ENCODE measurements around the gene RPS6KB2.
"Not testable (repeated sequence)": the region's sequence is repeated elsewhere in the genome, so short reads cannot be mapped to it uniquely, and the experiment has no call there.

The RPS6KB2 gene

DNA sequence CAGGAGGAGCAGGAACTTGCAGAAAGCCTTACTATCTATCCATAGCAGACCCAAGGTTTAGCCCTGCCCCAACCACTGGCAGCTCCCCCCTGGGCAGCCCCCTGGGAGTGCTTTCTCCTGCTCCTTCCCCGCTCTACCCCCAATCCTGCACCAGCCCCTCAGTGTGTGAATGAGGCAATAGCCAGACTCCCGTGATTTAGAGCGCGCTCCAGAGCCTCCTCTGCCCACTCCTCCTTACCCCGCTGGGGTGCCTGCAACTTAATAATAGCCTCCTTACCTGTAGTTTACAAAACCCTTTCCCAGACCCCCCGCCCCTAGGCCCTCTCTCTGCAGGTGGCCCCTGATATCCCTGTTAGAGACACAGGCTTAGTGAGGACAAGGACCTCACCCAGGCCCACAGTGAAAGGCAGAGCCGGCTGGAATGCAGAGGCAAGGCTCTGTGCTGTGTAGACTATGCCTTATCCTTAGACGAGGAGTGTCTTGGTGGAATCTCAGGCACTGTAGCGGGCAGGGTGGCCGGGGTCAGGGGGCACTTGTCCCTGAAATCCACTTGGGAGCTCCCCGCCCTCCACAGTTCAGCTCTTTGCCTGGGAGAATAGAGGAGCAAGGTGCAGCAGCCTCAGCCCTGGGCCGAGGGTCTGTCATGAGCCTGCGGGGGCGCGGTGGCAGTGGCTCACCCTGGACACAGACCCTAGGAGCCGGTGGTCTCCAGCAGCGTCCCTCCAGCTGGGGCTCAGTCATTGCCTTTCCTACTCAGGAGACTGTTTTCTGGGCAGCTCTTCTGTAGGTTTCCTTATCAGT lies 17.1 kb upstream of the RPS6KB2 start:
- no peak for DNase-seq

DNA sequence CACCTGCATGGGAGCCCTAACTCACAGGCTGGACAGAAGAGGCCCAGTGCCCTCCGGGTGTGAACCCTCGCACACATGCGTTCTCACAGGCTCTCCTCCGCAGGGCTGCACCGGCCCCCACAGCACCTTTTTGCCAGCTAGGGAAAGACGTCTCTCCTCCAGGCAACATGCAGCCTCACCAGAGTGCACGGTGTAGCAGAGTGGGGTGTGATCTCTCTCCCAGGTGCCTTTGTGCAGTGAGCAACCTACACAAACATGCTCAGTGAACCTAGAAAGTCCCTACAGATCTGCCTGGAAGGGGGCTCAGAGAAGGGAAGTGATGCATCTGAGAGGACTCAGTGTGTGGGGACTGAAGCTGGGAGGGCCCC lies 16.5 kb upstream of the RPS6KB2 start:
- DNase-seq = no peak

DNA sequence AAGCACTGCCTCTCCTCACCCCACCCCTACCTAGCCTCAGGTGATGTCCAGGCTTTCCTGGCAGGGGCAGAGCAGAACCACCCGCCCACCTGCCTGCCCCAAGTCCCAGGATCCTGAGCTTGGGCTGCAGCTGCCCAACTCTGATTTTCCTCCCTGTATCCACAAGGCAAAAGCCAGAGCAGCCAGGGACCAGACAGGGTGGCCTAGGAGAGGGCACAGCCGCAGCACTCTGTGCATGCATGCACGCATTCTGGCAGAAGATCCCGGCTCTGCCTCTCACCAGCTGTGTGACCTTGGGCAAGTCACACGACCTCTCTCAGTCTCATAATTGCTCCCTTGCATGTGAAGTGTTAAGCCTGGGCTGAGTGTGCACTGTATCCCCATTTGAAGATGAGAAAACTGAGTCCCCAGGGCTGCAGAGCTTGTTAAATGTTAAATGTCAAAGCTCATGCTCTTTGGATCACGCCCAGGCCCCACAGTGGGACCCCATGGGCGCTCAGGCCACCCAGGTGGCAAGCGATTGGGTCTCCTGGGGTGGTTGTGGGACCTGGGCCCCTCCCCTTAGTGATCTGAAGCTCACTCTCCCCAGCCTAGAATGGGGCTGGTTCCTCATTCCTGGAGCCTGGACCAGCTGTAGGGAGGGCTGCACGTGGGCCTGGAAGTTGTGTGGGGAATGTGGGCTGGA lies 15.7 kb upstream of the RPS6KB2 start:
- no peak for DNase-seq

DNA sequence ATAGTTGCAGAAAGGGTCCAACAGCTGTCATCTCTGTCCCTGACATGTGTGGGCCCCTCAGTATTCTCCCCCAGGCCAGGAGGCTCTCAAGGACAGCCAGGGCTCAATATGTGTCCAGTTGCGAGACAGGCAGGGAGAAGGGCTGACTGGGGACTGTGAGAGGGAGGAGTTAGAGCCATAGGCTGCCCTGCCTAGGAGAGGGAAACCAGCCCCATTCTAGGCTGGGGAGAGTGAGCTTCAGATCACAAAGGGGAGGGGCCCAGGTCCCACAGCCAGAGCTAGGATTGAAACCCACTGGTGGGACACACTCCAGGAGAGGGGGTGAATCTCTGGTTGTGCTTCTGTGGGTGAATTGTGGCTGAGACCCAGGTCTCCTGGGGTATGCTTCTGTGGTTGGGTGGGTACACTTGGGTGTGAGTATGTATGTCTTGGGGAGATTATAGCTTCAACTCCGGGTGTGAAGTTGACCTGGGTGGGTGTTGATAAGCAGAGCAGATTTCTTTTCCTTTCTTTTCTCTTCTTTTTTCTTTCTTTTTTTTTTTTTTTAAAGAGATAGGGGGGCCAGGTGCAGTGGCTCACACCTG lies 14.9 kb upstream of the RPS6KB2 start:
- DNase-seq = no peak

DNA sequence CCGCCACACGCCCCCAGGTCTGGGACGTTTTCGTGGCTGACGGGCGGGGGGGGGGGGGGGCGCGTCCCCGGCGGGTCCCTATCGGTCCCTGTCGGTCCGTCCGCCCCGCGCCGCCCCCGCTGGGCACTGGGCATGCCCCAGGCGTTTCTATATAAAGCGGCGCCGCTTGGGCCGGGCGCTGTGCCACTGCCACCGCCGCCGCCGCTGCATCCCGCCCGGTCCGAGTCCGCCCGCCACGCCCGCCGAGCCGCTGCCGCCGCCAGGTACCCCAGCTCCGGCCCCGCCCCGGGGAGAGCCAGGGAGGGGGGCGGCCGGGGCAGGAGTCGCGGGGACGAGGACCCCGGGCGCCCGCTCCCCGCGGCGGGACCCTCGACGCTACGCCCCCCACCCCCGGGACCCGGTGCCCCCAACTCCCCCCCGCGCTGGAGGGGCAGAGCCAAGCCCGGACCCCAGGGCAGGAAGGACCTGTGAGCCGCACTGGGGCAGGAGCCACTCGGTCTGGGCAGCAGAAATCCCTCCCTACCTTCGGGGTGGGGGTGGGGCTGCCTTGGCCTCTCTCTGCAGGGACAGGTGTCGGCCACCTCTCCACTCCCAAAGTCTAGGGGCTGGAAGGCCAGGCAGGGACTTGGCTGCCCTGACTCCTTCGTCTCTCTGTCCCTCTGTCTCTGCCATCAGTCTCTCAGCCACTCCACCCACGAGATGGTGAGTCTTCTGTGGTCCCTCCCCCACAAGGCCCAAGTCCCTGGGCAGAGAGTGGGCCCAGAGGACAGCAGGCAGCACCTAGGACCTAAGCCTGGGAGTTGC lies 12.6 kb upstream of the RPS6KB2 start, which contains the start of gene CARNS1:
Gene CARNS1, plus strand, starts transcription at position 178 of the 804 bp plus-strand sequence. Its CDS starts 522 bp downstream, at position 700.
- DNase-seq = no peak

DNA sequence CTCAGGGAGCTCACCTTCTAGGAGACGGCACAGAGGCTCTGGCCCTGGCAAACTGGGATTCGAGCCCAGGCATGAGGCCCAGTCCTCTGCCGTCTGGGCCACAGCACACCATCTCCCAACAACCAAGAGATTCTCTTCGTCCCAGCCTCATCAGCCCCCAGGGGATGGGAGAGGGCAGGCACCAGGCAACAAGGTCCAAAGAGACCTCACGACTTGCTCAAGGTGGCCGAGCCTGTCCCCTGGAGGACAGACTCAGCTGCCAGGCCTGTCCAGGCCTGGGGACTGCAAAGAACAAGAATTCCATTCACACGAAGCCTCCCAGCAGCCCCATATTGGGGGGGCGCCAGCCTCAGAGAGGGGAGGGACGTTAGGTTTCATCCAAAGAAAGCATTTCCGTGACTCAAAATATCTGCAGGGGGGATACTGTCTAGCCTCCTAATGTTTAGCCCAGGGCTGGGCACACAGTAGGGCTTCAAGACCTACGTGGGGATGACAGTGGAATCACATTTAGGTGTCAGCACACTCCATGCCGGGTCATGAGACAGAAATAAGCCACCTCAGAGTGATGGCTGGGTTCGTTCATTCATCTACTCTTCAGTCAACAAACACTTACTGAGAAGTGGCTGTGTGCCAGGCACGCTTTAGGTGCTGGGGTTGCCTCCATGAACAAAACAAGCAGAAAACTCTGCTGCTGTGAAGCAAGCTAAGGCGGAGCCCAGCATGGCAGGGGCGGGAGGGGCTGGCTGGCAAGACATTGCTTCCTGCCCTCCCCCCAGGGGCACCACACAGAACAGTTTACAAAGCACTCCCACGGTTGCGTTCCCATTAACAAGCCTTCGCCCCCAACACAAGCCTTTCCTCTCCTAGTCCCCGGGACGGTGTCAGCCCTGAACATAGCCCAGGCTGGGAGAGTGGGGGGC lies 11.6 kb upstream of the RPS6KB2 start:
- DNase-seq = peak; percentile 89

DNA sequence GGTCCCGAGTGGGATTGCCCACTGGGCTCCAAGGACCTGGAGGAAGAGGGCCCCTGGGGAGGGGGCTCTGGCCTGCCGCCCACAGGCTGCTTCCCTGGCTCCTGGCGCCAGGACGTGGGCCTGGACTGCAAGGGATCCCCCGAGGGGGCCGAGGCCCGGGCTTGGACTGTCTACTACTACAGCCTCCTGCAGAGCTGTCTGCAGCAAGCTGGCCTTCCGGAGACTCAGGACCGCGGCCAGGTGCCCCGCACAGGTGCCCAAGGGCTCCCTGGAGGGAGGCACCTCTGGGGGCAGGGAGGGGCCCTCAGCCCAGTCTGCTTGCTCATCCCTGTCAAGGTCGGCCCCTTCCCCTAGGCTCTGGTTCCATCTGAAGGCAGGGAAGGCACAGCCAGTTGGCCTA lies 10.9 kb upstream of the RPS6KB2 start:
- no peak for DNase-seq

DNA sequence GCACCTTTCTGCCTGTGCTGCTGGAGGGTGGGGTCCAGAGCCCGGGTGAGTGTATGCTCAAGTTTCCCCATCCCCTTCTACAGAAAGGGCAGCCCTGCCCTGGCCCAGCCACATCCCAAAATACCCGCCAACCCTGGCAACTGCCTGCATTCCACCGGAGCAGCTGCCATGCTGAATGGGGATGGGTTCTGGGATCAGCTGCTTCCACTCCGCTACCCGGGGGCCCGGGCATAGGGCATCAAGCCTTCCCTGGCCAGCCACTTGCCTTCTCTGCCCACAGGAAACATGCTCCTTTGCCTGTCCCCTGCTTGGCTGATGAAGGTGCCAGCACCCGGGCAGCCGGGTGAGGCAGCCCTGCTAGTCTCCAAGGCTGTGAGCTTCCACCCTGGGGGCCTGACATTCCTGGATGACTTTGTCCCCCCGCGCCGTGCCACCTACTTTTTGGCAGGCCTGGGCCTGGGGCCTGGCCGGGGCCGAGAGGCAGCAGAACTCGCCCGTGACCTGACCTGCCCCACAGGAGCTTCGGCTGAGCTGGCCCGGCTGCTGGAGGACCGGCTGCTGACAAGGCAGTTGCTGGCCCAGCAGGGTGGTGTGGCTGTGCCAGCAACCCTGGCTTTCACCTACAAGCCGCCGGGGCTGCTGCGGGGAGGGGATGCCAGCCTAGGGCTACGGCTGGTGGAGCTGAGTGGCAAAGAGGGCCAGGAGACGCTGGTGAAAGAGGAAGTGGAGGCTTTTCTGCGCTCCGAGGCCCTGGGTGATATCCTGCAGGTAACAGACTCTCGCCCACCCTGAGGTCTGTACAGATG lies 9.6 kb upstream of the RPS6KB2 start:
- DNase-seq = no peak

DNA sequence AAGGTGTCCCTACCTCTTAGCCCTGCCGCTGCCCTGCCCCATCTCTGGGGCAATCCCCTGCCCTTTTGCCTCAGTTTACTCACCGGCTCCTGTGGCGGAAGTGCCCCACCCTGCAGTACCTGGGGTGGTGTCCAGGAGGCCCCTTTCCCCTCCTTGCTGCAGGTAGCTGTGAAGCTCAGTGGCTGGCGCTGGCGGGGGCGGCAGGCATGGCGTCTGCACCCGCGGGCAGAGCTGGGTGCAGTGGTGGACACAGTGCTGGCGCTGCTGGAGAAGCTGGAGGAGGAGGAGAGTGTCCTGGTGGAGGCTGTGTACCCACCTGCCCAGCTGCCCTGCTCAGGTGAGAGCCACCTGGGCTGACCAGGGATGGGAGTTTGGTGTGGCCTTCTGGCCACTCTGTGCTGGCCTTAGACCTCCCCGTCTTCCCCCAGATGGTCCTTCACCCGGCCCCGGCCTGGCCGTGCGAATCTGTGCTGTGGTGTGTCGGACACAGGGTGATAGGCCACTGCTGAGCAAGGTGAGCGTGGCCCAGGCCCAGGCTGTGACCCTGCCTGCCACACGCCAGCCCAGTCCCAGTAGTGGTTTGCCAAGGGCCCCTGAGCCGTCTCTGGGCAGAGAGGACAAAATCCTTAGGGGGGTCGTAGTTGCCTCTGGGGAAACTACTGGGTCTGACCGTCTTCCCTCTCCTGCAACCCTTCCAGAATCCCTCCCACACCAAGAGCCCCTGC lies 8.8 kb upstream of the RPS6KB2 start:
- DNase-seq = no peak

DNA sequence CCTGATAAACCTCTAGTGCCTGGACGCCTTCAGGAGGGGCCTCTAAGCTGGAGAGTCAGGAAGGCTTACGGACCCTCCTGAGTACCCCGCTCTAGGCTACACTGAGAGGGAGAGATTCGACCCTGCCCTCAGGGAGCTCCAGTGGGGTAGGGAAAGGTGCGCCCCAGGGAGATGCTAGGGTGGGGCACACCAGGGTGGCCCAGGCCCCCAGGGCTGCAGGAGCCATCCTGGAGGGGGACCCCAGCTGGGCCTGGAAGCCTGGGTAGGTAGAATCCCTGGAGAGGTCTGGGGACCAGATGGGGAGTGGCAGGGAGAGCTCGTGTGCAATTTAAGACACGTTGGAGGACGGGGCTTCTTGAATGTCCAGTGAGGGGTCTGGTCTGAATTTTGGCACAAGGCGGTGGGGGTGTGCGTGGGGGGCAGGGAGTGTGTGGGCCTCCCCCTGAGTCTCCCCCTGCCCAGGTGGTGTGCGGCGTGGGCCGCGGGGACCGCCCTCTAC lies 8.1 kb upstream of the RPS6KB2 start:
- no peak for DNase-seq

DNA sequence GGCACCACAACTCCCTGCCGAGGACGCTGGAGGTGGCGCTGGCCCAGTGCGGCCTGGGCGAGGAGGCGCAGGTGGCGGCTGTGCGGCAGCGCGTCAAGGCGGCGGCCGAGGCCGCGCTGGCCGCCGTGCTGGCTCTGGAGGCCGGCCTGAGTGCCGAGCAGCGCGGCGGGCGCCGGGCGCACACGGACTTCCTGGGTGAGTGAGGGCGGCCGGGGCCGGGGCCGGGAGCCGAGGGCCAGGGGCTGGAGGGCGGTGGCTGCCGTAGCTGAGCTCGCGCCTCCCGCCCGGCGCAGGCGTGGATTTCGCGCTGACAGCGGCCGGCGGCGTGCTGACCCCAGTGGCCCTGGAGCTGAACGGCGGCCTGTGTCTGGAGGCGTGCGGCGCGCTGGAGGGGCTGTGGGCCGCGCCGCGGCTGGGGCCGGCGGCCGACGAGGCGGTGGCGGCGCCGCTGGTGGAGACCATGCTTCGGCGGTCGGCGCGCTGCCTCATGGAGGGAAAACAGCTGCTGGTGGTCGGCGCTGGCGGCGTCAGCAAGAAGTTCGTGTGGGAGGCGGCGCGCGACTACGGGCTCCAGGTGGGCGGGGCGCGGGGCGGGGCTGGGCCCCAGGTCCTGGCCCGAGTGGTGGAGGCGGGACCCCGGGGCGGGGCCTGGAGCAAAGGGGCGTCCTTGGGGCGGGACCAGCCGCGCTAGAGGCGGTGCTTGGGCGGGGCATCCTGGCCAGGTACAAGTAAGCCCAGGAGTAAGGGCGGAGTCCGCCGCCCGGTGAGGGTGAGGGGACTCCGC lies 7.5 kb upstream of the RPS6KB2 start:
- DNase-seq = peak; percentile 98

DNA sequence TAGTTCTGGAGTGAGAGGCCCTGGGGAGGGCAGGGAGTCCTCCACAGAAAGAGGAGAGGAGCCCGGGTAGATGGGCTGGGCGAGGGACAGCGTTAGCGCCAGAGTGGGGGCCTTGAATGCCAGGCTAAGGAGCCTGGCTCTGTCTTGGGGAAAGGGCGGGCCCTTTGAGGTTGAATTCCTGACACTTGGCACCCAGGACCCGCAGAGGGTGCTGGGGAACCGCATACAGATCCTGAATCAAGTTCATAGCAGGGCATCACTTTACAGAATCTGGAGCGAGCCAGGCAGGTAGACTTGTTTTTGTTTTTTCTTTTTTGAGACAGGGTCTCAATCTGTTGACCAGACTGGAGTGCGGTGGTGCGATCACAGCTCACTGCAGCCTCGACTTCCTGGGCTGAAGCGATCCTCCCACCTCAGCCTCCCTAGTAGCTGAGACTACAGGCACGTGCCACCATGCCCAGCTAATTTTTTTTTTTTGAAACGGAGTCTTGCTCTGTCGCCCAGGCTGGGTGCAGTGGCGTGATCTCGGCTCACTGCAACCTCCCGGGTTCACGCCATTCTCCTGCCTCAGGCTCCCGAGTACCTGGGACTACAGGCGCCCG lies 6.8 kb upstream of the RPS6KB2 start:
- no peak for DNase-seq

DNA sequence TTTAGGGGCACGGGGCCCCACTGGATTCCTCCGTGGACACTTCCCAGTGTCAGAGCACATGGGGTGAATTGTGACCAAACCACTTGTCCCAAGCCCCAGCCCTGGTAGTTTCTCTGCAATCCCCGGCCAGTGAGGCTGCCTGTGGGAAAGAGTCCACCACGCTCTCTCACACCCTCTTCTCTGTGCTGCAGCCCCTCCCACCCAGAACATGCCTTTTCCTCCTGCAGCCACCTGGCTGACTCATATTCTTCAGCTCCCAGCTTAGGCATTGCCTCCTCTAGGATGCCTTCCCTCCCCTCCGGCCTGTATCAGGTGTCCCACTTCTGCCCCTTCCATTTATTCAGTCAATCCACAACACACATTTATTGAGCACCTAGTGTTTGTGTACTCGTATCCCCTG lies 5.4 kb upstream of the RPS6KB2 start:
- DNase-seq = no peak

DNA sequence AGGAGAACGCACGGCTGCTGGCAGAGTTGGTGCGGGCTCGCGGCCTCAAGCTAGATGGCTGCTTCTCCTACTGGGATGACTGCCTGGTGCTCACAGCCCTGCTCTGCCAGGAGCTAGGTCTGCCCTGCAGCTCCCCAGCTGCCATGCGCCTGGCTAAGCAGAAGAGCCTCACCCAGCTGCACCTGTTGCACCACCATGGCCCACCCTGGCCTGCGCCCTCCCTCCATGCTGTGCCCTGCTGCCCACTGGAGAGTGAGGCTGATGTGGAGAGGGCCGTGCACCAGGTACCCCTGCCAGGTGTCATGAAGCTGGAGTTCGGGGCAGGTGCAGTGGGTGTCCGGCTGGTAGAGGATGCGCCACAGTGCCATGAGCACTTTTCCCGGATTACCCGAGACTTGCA lies 4.8 kb upstream of the RPS6KB2 start:
- no peak for DNase-seq

DNA sequence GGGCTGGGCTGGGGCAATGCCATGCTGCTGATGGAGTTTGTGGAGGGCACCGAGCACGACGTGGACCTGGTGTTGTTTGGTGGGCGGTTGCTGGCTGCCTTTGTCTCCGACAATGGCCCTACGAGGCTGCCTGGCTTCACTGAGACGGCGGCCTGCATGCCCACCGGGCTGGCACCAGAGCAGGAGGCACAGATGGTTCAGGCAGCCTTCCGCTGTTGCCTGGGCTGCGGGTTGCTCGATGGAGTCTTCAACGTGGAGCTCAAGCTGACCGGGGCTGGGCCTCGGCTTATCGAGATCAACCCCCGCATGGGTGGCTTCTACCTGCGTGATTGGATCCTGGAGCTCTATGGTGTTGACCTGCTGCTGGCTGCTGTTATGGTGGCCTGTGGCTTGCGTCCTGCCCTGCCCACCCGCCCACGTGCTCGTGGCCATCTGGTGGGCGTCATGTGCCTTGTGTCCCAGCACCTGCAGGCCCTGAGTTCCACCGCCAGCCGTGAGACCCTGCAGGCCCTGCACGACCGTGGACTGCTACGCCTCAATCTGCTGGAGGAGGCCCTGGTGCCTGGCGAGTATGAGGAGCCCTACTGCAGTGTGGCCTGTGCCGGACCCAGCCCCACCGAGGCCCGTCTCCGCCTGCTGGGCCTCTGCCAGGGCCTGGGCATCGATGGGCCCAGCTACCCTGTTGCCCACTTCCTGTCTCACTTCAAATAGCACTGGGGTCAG lies 4.2 kb upstream of the RPS6KB2 start:
- no peak for DNase-seq

DNA sequence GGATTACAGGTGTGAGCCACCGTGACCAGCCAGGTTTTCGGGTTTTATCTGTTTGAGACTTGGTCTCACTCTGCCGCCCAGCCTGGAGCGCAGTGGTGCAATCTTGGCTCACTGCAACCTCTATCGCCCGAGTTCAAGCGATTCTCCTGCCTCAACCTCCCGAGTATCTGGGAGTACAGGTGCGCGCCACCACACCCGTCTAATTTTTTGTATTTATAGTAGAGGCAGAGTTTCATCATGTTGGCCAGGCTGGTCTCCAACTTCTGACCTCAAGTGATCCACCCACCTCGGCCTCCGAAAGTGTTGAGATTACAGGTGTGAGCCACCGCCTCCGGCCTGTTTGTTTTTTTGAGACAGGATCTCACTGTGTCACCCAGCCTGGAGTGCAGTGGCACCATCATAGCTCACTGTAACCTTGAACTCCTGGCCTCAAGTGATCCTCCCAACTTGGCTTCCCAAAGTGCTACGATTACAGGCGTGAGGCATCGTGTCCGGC lies 882 bp upstream of the RPS6KB2 start:
- not testable (repeated sequence) for DNase-seq

DNA sequence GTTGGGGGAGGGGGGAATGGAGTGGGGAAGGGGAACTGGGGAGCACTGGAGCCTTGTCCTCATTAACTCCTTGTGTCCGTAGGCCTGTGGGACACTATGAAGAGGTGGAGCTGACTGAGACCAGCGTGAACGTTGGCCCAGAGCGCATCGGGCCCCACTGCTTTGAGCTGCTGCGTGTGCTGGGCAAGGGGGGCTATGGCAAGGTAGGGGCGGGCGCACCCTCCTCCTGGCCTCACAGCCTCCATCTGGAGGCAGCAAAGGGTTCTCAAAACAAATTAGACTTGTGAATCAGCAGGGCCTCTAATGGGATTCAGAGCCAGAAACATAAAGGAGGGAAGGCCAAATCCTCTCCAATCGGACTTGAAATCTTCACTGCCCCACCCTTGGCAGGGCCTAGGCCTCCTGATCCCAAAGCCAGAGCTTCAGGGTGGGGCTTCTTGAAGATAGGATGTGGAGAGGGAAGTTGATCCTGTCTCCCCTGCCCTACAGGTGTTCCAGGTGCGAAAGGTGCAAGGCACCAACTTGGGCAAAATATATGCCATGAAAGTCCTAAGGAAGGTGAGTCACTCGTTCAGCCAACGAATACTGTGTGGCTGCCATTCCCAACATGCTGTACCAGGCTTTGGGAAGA lies 859 bp downstream of the RPS6KB2 start:
- DNase-seq = no peak

DNA sequence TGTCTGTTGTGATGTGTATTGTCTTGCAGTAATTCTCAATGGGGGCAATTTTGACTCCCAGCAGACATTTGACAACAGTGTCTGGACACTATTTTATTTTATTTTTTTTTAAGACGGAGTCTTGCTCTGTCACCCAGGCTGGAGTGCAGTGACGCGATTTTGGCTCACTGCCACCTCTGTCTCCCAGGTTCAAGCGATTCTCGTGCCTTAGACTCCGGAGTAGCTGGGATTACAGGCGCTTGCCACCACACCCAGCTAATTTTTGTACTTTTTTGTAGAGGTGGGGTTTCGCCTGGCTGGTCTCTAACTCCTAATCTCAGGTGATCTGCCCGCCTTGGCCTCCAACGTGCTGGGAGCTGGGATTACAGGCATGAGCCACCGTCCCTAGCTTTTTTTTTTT lies 1.4 kb downstream of the RPS6KB2 start:
- DNase-seq = no peak
